Neutrophil (primary cell): ENCODE data around the gene USP11.
"Not testable (repeated sequence)": the region's sequence is repeated elsewhere in the genome, so short reads cannot be mapped to it uniquely, and the experiment has no call there.

Experiments used
- H3K27ac ChIP-seq: fragments of 200-600 bp; sonication (generic); 2 replicates; pipeline ENCODE4 v1.5.1; 2016; ENCODE audit warnings: mild to moderate bottlenecking, moderate library complexity
- H3K27me3 ChIP-seq: fragments of 200-600 bp; sonication (generic); 2 replicates; pipeline ENCODE4 v1.6.0; 2016; ENCODE audit warnings: mild to moderate bottlenecking
- H3K36me3 ChIP-seq: fragments of 200-600 bp; sonication (generic); 2 replicates; pipeline ENCODE4 v1.5.1; 2017
- H3K4me1 ChIP-seq, 2 experiments: fragments of 200-600 bp in 1 of 2; sonication (generic) in 1 of 2; 1 replicate in 1 of 2; 2 replicates in 1 of 2; pipeline versions ENCODE4 v1.5.1 to v1.6.1; 2013 to 2016; ENCODE audit warnings: low read depth in 1 of 2, low read length in 1 of 2, mild to moderate bottlenecking in 1 of 2, moderate library complexity in 1 of 2; ENCODE audit not compliant: control insufficient read depth in 1 of 2, insufficient read depth in 1 of 2
- H3K4me3 ChIP-seq, 2 experiments: fragments of 200-600 bp in 1 of 2; sonication (generic) in 1 of 2; 1 replicate in 1 of 2; 2 replicates in 1 of 2; pipeline ENCODE4 v1.5.1; 2013 to 2016; ENCODE audit warnings: low read depth in 1 of 2, low read length in 1 of 2, mild to moderate bottlenecking in 1 of 2, moderate library complexity in 1 of 2
- H3K9me3 ChIP-seq: fragments of 200-600 bp; sonication (generic); 2 replicates; pipeline ENCODE4 v1.5.1; 2016
- CTCF ChIP-seq: fragments of 200-600 bp; sonication (generic); IDR thresholded peaks from 2 replicates; pipeline ENCODE4 v1.5.1; 2016; ENCODE audit warnings: antibody characterized with exemption

The USP11 gene

GRCh38 chrX:47244676-47245075 lies 11.9 kb downstream of the USP11 start:
- H3K4me3 ChIP-seq = no peak overlapping the region
- no peaks in the 10 kb centered on the region for H3K4me1 ChIP-seq
- H3K9me3 ChIP-seq = no peaks in the 10 kb centered on the region
- no peaks in the 10 kb centered on the region for H3K27me3 ChIP-seq
- H3K36me3 ChIP-seq = no peaks in the 10 kb centered on the region
- no peak for TF ChIP-seq CTCF
- H3K27ac ChIP-seq = no peak overlapping the region

- Histone ChIP-seq H3K9me3 (no peaks in the 10 kb centered on the region), H3K27me3 (no peaks in the 10 kb centered on the region), H3K4me3 (no peak overlapping the region), H3K4me1 (no peaks in the 10 kb centered on the region), H3K27ac (no peak overlapping the region), H3K36me3 (no peaks in the 10 kb centered on the region)
- TF ChIP-seq CTCF = no peak
These were observed 12.3 kb downstream of the USP11 start for GRCh38 chrX:47245156-47245555.

GRCh38 chrX:47247206-47247998 lies 14.6 kb downstream of the USP11 start:
- H3K27me3 ChIP-seq = no peaks in the 10 kb centered on the region
- H3K4me3 ChIP-seq = no peak overlapping the region
- no peak for TF ChIP-seq CTCF
- H3K36me3 ChIP-seq = no peaks in the 10 kb centered on the region
- H3K27ac ChIP-seq = no peak overlapping the region
- no peaks in the 10 kb centered on the region for H3K4me1 ChIP-seq
- no peaks in the 10 kb centered on the region for H3K9me3 ChIP-seq

- no peak overlapping the region for H3K27ac ChIP-seq
- no peaks in the 10 kb centered on the region for H3K27me3 ChIP-seq
- H3K4me1 ChIP-seq = no peaks in the 10 kb centered on the region
- no peaks in the 10 kb centered on the region for H3K36me3 ChIP-seq
- H3K4me3 ChIP-seq = no peak overlapping the region
- no peak for TF ChIP-seq CTCF
- no peaks in the 10 kb centered on the region for H3K9me3 ChIP-seq
These were observed 15.2 kb downstream of the USP11 start for GRCh38 chrX:47247999-47248320.

- Histone ChIP-seq H3K4me1 (no peaks in the 10 kb centered on the region), H3K27me3 (no peaks in the 10 kb centered on the region), H3K9me3 (no peaks in the 10 kb centered on the region), H3K27ac (no peak overlapping the region), H3K36me3 (no peaks in the 10 kb centered on the region), H3K4me3 (no peak overlapping the region)
- no peak for TF ChIP-seq CTCF
These were observed 15.8 kb downstream of the USP11 start for GRCh38 chrX:47248576-47248975.

- Histone ChIP-seq H3K4me3 (no peak overlapping the region), H3K4me1 (no peaks in the 10 kb centered on the region), H3K27ac (no peak overlapping the region), H3K9me3 (no peaks in the 10 kb centered on the region), H3K27me3 (no peaks in the 10 kb centered on the region), H3K36me3 (no peaks in the 10 kb centered on the region)
- no peak for TF ChIP-seq CTCF
These were observed 17.2 kb downstream of the USP11 start for GRCh38 chrX:47250017-47250347.

GRCh38 chrX:47257620-47258019 lies 24.8 kb downstream of the USP11 start:
- H3K4me3 ChIP-seq, H3K36me3 ChIP-seq, H3K4me1 ChIP-seq, H3K9me3 ChIP-seq, H3K27me3 ChIP-seq, H3K27ac ChIP-seq: not testable (repeated sequence)
